ENCODE measurements around the gene TBC1D16.

DNA sequence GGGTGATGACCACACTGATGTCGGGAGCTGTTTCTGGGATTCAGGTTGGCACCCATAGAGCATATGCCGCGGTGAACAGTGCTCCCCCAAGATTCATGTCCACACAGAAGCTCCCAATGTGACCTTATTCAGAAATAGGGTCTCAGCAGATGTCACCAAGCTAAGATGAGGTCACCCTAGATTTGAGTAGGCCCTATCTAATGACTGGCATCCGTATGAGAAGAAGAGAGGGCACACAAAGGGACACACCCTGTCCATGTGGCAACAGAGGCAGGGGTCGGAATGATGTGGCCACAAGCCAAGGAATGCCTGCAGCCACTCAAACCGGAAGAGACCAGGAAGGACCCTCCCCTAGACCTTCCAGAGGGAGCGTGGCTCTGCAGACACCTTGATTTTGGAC, 35.5 kb downstream of the TBC1D16 start:
- no peak for TF ChIP-seq POLR2A (IDR thresholded peaks at IDR 0.05)
- TF ChIP-seq, protein P1, sequence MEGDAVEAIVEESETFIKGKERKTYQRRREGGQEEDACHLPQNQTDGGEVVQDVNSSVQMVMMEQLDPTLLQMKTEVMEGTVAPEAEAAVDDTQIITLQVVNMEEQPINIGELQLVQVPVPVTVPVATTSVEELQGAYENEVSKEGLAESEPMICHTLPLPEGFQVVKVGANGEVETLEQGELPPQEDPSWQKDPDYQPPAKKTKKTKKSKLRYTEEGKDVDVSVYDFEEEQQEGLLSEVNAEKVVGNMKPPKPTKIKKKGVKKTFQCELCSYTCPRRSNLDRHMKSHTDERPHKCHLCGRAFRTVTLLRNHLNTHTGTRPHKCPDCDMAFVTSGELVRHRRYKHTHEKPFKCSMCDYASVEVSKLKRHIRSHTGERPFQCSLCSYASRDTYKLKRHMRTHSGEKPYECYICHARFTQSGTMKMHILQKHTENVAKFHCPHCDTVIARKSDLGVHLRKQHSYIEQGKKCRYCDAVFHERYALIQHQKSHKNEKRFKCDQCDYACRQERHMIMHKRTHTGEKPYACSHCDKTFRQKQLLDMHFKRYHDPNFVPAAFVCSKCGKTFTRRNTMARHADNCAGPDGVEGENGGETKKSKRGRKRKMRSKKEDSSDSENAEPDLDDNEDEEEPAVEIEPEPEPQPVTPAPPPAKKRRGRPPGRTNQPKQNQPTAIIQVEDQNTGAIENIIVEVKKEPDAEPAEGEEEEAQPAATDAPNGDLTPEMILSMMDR (IDR thresholded peaks at IDR 0.05) = no peak

All from right lobe of liver (tissue), 4 donors.